HEK293 (cell line): ENCODE results near the gene ALOX15.

ENCODE experiments used
- GLIS1 ChIP-seq: fragments of 450-650 bp; formaldehyde crosslinking; IDR thresholded peaks from 2 replicates; pipeline ENCODE4 v1.5.1; 2016; ENCODE audit warnings: missing biosample characterization, missing genetic modification characterization
- IKZF3 ChIP-seq: fragments of 450-650 bp; IDR thresholded peaks from 2 replicates; pipeline ENCODE4 v1.5.0; 2018; ENCODE audit warnings: missing biosample characterization, mild to moderate bottlenecking, missing genetic modification characterization, moderate library complexity
- KLF1 ChIP-seq: fragments of 450-650 bp; formaldehyde crosslinking; IDR thresholded peaks from 2 replicates; pipeline ENCODE4 v1.5.1; 2016; ENCODE audit warnings: missing biosample characterization, missing genetic modification characterization
- PBX3 ChIP-seq: sonication (generic); formaldehyde crosslinking; IDR thresholded peaks from 2 replicates; pipeline ENCODE4 v1.8.1; 2022; ENCODE audit warnings: mild to moderate bottlenecking, moderate library complexity, missing genetic modification reagents
- WT1 ChIP-seq: fragments of 450-650 bp; formaldehyde crosslinking; IDR thresholded peaks from 2 replicates; pipeline ENCODE4 v1.5.1; 2016; ENCODE audit warnings: missing biosample characterization, missing genetic modification characterization
- YY1 ChIP-seq: fragments of 450-650 bp; formaldehyde crosslinking; IDR thresholded peaks from 2 replicates; pipeline ENCODE4 v1.5.1; 2018; ENCODE audit warnings: missing biosample characterization, missing genetic modification characterization
- ZBTB21 ChIP-seq: fragments of 450-650 bp; formaldehyde crosslinking; IDR thresholded peaks from 2 replicates; pipeline ENCODE4 v1.5.1; 2017; ENCODE audit warnings: missing biosample characterization, missing genetic modification characterization
- ZBTB26 ChIP-seq: fragments of 450-650 bp; formaldehyde crosslinking; optimal IDR thresholded peaks from 2 replicates; pipeline ENCODE3; 2016; ENCODE audit warnings: missing biosample characterization, mild to moderate bottlenecking, missing genetic modification characterization
- ZBTB44 ChIP-seq: fragments of 450-650 bp; IDR thresholded peaks from 2 replicates; pipeline ENCODE4 v1.5.1; 2018; ENCODE audit warnings: missing biosample characterization, mild to moderate bottlenecking, missing genetic modification characterization
- ZBTB8A ChIP-seq: fragments of 450-650 bp; formaldehyde crosslinking; IDR thresholded peaks from 2 replicates; pipeline ENCODE4 v1.5.1; 2016; ENCODE audit warnings: missing biosample characterization, missing genetic modification characterization
- ZEB2 ChIP-seq: fragments of 450-650 bp; formaldehyde crosslinking; IDR thresholded peaks from 2 replicates; pipeline ENCODE4 v1.5.1; 2016; ENCODE audit warnings: missing biosample characterization, missing genetic modification characterization
- ZNF155 ChIP-seq: fragments of 450-650 bp; formaldehyde crosslinking; IDR thresholded peaks from 2 replicates; pipeline ENCODE4 v1.5.1; 2016; ENCODE audit warnings: missing biosample characterization, missing genetic modification characterization
- ZNF184 ChIP-seq: fragments of 450-650 bp; IDR thresholded peaks from 2 replicates; pipeline ENCODE4 v1.5.1; 2018; ENCODE audit warnings: missing biosample characterization, mild to moderate bottlenecking, missing genetic modification characterization
- ZNF248 ChIP-seq: fragments of 450-650 bp; formaldehyde crosslinking; IDR thresholded peaks from 2 replicates; pipeline ENCODE4 v1.5.1; 2017; ENCODE audit warnings: missing biosample characterization, missing genetic modification characterization
- ZNF266 ChIP-seq: fragments of 450-650 bp; formaldehyde crosslinking; IDR thresholded peaks from 2 replicates; pipeline ENCODE4 v1.5.1; 2016; ENCODE audit warnings: missing biosample characterization, missing genetic modification characterization, low read depth
- ZNF324 ChIP-seq: fragments of 450-650 bp; formaldehyde crosslinking; IDR thresholded peaks from 2 replicates; pipeline ENCODE4 v1.5.1; 2016; ENCODE audit warnings: missing biosample characterization, missing genetic modification characterization
- ZNF341 ChIP-seq: fragments of 450-650 bp; formaldehyde crosslinking; IDR thresholded peaks from 2 replicates; pipeline ENCODE4; 2016; ENCODE audit warnings: low read depth, missing biosample characterization, missing genetic modification characterization
- ZNF610 ChIP-seq: fragments of 450-650 bp; formaldehyde crosslinking; IDR thresholded peaks from 2 replicates; pipeline ENCODE4 v1.5.1; 2016; ENCODE audit warnings: missing biosample characterization, missing genetic modification characterization, borderline replicate concordance
- TF ChIP-seq, protein P1 (sequence below): fragments of 450-650 bp; formaldehyde crosslinking; IDR thresholded peaks from 2 replicates; pipeline ENCODE4 v1.5.1; 2017; ENCODE audit warnings: missing biosample characterization, missing genetic modification characterization
- TF ChIP-seq, protein P2 (sequence below): fragments of 450-650 bp; formaldehyde crosslinking; IDR thresholded peaks from 2 replicates; pipeline ENCODE4 v1.5.1; 2016; ENCODE audit warnings: missing biosample characterization, missing genetic modification characterization
- TF ChIP-seq, protein P3 (sequence below): fragments of 450-650 bp; formaldehyde crosslinking; IDR thresholded peaks from 2 replicates; pipeline ENCODE4 v1.5.1; 2016; ENCODE audit warnings: missing biosample characterization, missing genetic modification characterization
- TF ChIP-seq, protein P4 (sequence below): fragments of 450-650 bp; formaldehyde crosslinking; IDR thresholded peaks from 2 replicates; pipeline ENCODE4 v1.5.1; 2016; ENCODE audit warnings: missing biosample characterization, missing genetic modification characterization

Gene ALOX15

GRCh38 chr17:4584101-4584916 lies 57.2 kb downstream of the ALOX15 start, which contains the start of gene SMTNL2 (continued):
- TF ChIP-seq, protein P1, sequence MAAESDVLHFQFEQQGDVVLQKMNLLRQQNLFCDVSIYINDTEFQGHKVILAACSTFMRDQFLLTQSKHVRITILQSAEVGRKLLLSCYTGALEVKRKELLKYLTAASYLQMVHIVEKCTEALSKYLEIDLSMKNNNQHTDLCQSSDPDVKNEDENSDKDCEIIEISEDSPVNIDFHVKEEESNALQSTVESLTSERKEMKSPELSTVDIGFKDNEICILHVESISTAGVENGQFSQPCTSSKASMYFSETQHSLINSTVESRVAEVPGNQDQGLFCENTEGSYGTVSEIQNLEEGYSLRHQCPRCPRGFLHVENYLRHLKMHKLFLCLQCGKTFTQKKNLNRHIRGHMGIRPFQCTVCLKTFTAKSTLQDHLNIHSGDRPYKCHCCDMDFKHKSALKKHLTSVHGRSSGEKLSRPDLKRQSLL (tag by site-specific recombination): peak; percentile 36
- TF ChIP-seq YY1 (tag by site-specific recombination) (peak; percentile 13; the same call in 1 of the 2 replicates), ZNF248 (no peak), ZBTB44 (tag by site-specific recombination) (peak; percentile 45), IKZF3 (tag by site-specific recombination) (0 out of 2 replicates have a peak, but pooled peaks have one; percentile 9), PBX3 (peak; percentile 36; the same call in 1 of the 2 replicates), GLIS1 (tag by site-specific recombination) (peak; percentile 94), ZNF184 (peak; percentile 27; the same call in 1 of the 2 replicates), ZBTB8A (tag by site-specific recombination) (peak; percentile 58), ZNF610 (tag by site-specific recombination) (no peak), ZBTB21 (tag by site-specific recombination) (no peak), ZEB2 (tag by site-specific recombination) (peak; percentile 72), ZNF155 (no peak), KLF1 (0 out of 2 replicates have a peak, but pooled peaks have one; percentile 32), ZNF341 (peak; percentile 70), ZBTB26 (tag by site-specific recombination) (peak; percentile 60), ZNF324 (tag by site-specific recombination) (0 out of 2 replicates have a peak, but pooled peaks have one; percentile 22), WT1 (tag by site-specific recombination) (peak; percentile 60), ZNF266 (tag by site-specific recombination) (no peak)
- TF ChIP-seq, protein P2, sequence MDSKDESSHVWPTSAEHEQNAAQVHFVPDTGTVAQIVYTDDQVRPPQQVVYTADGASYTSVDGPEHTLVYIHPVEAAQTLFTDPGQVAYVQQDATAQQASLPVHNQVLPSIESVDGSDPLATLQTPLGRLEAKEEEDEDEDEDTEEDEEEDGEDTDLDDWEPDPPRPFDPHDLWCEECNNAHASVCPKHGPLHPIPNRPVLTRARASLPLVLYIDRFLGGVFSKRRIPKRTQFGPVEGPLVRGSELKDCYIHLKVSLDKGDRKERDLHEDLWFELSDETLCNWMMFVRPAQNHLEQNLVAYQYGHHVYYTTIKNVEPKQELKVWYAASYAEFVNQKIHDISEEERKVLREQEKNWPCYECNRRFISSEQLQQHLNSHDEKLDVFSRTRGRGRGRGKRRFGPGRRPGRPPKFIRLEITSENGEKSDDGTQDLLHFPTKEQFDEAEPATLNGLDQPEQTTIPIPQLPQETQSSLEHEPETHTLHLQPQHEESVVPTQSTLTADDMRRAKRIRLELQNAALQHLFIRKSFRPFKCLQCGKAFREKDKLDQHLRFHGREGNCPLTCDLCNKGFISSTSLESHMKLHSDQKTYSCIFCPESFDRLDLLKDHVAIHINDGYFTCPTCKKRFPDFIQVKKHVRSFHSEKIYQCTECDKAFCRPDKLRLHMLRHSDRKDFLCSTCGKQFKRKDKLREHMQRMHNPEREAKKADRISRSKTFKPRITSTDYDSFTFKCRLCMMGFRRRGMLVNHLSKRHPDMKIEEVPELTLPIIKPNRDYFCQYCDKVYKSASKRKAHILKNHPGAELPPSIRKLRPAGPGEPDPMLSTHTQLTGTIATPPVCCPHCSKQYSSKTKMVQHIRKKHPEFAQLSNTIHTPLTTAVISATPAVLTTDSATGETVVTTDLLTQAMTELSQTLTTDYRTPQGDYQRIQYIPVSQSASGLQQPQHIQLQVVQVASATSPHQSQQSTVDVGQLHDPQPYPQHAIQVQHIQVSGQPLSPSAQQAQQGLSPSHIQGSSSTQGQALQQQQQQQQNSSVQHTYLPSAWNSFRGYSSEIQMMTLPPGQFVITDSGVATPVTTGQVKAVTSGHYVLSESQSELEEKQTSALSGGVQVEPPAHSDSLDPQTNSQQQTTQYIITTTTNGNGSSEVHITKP: peak; percentile 82
- TF ChIP-seq, protein P3, sequence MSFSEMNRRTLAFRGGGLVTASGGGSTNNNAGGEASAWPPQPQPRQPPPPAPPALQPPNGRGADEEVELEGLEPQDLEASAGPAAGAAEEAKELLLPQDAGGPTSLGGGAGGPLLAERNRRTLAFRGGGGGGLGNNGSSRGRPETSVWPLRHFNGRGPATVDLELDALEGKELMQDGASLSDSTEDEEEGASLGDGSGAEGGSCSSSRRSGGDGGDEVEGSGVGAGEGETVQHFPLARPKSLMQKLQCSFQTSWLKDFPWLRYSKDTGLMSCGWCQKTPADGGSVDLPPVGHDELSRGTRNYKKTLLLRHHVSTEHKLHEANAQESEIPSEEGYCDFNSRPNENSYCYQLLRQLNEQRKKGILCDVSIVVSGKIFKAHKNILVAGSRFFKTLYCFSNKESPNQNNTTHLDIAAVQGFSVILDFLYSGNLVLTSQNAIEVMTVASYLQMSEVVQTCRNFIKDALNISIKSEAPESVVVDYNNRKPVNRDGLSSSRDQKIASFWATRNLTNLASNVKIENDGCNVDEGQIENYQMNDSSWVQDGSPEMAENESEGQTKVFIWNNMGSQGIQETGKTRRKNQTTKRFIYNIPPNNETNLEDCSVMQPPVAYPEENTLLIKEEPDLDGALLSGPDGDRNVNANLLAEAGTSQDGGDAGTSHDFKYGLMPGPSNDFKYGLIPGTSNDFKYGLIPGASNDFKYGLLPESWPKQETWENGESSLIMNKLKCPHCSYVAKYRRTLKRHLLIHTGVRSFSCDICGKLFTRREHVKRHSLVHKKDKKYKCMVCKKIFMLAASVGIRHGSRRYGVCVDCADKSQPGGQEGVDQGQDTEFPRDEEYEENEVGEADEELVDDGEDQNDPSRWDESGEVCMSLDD (tag by site-specific recombination): peak; percentile 42; the same call in 1 of the 2 replicates
- TF ChIP-seq, protein P4, sequence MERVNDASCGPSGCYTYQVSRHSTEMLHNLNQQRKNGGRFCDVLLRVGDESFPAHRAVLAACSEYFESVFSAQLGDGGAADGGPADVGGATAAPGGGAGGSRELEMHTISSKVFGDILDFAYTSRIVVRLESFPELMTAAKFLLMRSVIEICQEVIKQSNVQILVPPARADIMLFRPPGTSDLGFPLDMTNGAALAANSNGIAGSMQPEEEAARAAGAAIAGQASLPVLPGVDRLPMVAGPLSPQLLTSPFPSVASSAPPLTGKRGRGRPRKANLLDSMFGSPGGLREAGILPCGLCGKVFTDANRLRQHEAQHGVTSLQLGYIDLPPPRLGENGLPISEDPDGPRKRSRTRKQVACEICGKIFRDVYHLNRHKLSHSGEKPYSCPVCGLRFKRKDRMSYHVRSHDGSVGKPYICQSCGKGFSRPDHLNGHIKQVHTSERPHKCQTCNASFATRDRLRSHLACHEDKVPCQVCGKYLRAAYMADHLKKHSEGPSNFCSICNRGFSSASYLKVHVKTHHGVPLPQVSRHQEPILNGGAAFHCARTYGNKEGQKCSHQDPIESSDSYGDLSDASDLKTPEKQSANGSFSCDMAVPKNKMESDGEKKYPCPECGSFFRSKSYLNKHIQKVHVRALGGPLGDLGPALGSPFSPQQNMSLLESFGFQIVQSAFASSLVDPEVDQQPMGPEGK (tag by site-specific recombination): peak; percentile 87
